Measurements from ENCODE around the gene ZNF804B. TPM values are rescaled to one million over a fixed set of nuclear protein-coding genes. Genes with fewer than 3 reads are reported as not detected.

The ZNF804B gene
- total RNA-seq, 1 experiment from 2014 or later = not detected

DNA sequence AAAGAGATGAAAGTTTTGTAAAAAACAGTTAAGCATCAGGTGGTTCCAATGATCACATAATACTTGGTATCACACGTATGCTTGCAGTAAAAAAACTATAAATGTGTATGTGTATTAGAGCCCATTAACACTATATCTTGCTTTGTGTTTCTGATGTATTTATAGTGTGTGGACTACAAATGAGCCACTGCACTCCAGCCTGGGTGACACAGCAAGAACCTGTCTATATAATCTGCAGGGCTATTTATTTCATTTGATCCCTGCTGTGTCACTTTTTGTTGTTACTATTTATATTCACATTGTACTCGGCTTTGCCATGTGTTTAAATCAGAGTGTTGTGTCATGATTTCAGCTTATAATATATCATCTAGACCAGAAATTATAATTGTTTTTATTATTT, 523.8 kb downstream of the ZNF804B start:
- H4K91ac ChIP-seq (ENCODE audit: insufficient read length, low read depth, low read length) = no peak overlapping the region
- H2BK120ac ChIP-seq (ENCODE audit: low read depth, low read length, poor library complexity, severe bottlenecking) = no peak overlapping the region
- no peaks in the 10 kb centered on the region for H3K23me2 ChIP-seq (ENCODE audit: insufficient read length, low read depth, low read length, poor library complexity, severe bottlenecking)
- TF ChIP-seq, protein P1, sequence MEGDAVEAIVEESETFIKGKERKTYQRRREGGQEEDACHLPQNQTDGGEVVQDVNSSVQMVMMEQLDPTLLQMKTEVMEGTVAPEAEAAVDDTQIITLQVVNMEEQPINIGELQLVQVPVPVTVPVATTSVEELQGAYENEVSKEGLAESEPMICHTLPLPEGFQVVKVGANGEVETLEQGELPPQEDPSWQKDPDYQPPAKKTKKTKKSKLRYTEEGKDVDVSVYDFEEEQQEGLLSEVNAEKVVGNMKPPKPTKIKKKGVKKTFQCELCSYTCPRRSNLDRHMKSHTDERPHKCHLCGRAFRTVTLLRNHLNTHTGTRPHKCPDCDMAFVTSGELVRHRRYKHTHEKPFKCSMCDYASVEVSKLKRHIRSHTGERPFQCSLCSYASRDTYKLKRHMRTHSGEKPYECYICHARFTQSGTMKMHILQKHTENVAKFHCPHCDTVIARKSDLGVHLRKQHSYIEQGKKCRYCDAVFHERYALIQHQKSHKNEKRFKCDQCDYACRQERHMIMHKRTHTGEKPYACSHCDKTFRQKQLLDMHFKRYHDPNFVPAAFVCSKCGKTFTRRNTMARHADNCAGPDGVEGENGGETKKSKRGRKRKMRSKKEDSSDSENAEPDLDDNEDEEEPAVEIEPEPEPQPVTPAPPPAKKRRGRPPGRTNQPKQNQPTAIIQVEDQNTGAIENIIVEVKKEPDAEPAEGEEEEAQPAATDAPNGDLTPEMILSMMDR (conservative IDR thresholded peaks at IDR 0.05) = no peak
- H3K9ac ChIP-seq (ENCODE audit: extremely low read depth, insufficient read length, low read length) = no peak overlapping the region
- no peak overlapping the region for H2BK12ac ChIP-seq (ENCODE audit: insufficient read length, low read depth, low read length)
- no peak overlapping the region for H2AFZ ChIP-seq (ENCODE audit: low read length)
- no peak overlapping the region for H3T11ph ChIP-seq (ENCODE audit: low read length)
- H3K4me1 Mint-ChIP-seq = no peaks in the 10 kb centered on the region
- no peak overlapping the region for H3K14ac ChIP-seq (ENCODE audit: insufficient read depth, low read length)
- H3K79me2 ChIP-seq (ENCODE audit: insufficient read depth, low read length) = no peaks in the 10 kb centered on the region
- no peak overlapping the region for H2AK5ac ChIP-seq (ENCODE audit: insufficient read length, low read length)
- no peaks in the 10 kb centered on the region for H4K20me1 ChIP-seq (ENCODE audit: control insufficient read depth, insufficient read depth, insufficient read length)
- no peaks in the 10 kb centered on the region for H3K4me1 ChIP-seq (ENCODE audit: insufficient read depth, low read length)
- H2BK15ac ChIP-seq (ENCODE audit: low read depth, low read length) = no peak overlapping the region
- no peak overlapping the region for H4K8ac ChIP-seq (replicated peaks; ENCODE audit: insufficient read length, low read depth, low read length)
- no peaks in the 10 kb centered on the region for H3K9me3 ChIP-seq (ENCODE audit: control insufficient read depth, low read depth, low read length)
- no peak overlapping the region for H4K5ac ChIP-seq (ENCODE audit: insufficient read length, low read depth, low read length)
- no peak overlapping the region for H2BK20ac ChIP-seq (ENCODE audit: low read depth, low read length, poor library complexity, severe bottlenecking)
- H3K9me3 Mint-ChIP-seq = peaks cover 0 to 4% of the 10 kb centered on the region in 2 experiments; a peak in 1 of 5 replicates
- H3K4ac ChIP-seq (ENCODE audit: low read depth, low read length) = no peak overlapping the region
- no peak overlapping the region for H3K27ac ChIP-seq (ENCODE audit: insufficient read length, low read depth, low read length)
- H3K56ac ChIP-seq (ENCODE audit: insufficient read length, low read depth, low read length) = no peak overlapping the region
- H3K18ac ChIP-seq (ENCODE audit: insufficient read length, low read depth, low read length) = no peak overlapping the region
- H3K27ac Mint-ChIP-seq = no peak overlapping the region
- H3K79me1 ChIP-seq (ENCODE audit: insufficient read depth, low read depth, low read length, poor library complexity, severe bottlenecking) = no peaks in the 10 kb centered on the region
- H3K36me3 Mint-ChIP-seq (ENCODE audit: insufficient read depth in 1 of 3, low read depth in 3 of 3) = no peaks in the 10 kb centered on the region
- WGBS (ENCODE audit: extremely low coverage, insufficient read length, low lambda C conversion rate) = no CpG with 5 or more reads among the region's 2 CpGs
- no peaks in the 10 kb centered on the region for H3K27me3 Mint-ChIP-seq (ENCODE audit: low read depth)
- no peak for DNase-seq
- H2BK5ac ChIP-seq (ENCODE audit: insufficient read length, low read length) = no peak overlapping the region
- no peaks in the 10 kb centered on the region for H3K27me3 ChIP-seq (ENCODE audit: insufficient read depth, low read length)
- H3K4me2 ChIP-seq (ENCODE audit: insufficient read depth, insufficient read length, low read length) = no peak overlapping the region
- no peak overlapping the region for H3K4me3 Mint-ChIP-seq
- H3K23ac ChIP-seq (ENCODE audit: insufficient read length, low read depth, low read length) = no peak overlapping the region

Measured in H9 (cell line).